Keratinocyte (primary cell): ENCODE data around the gene ROBO2.

Experiments
- EZH2 ChIP-seq: IDR thresholded peaks from one replicate; pipeline ENCODE4 v1.6.1; 2012; ENCODE audit warnings: inconsistent platforms, mild to moderate bottlenecking, low read length, moderate library complexity
- TF ChIP-seq, protein P1 (sequence below), 3 experiments: IDR thresholded peaks in 1 of 3; conservative IDR thresholded peaks in 1 of 3; optimal IDR thresholded peaks in 1 of 3; 2 replicates in 2 of 3; 3 replicates in 1 of 3; pipeline versions ENCODE3 to v1.5.1; 2011; ENCODE audit warnings: low read length in 3 of 3, mild to moderate bottlenecking in 3 of 3, moderate library complexity in 2 of 3, control low read depth in 1 of 3, inconsistent platforms in 1 of 3; ENCODE audit not compliant: insufficient read depth in 2 of 3; ENCODE audit errors: extremely low read depth in 1 of 3

DNA sequence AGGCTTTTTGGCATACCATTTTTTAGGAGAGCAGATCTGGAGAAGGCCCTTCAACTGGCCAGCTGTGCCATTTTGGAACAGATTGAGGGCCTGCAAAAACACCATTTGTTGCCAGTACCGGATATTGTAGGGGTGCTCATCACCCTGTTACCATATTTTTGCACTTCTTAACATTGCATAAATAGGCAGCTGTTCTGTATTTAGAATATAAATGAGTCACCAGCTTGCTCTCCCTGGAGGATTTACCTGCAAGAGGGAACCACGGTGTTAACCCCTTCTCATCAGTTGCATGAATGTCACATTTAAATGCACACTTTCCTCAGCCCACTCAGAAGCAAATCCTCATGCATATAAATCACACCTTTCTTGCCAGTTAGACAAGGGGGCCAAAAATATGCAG is 435.6 kb downstream of the ROBO2 start:
- TF ChIP-seq, protein P1, sequence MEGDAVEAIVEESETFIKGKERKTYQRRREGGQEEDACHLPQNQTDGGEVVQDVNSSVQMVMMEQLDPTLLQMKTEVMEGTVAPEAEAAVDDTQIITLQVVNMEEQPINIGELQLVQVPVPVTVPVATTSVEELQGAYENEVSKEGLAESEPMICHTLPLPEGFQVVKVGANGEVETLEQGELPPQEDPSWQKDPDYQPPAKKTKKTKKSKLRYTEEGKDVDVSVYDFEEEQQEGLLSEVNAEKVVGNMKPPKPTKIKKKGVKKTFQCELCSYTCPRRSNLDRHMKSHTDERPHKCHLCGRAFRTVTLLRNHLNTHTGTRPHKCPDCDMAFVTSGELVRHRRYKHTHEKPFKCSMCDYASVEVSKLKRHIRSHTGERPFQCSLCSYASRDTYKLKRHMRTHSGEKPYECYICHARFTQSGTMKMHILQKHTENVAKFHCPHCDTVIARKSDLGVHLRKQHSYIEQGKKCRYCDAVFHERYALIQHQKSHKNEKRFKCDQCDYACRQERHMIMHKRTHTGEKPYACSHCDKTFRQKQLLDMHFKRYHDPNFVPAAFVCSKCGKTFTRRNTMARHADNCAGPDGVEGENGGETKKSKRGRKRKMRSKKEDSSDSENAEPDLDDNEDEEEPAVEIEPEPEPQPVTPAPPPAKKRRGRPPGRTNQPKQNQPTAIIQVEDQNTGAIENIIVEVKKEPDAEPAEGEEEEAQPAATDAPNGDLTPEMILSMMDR (optimal IDR thresholded peaks at IDR 0.05 in 1 of 3, IDR thresholded peaks at IDR 0.05 in 1 of 3, conservative IDR thresholded peaks at IDR 0.05 in 1 of 3; ENCODE audit: extremely low read depth in 1 of 3, insufficient read depth in 2 of 3, low read length in 3 of 3) = no peak
- TF ChIP-seq EZH2 = no peak
